ENCODE data around the gene ARL8B.
A peak's percentile ranks its signal among the peaks of the same experiment; 100 is the strongest.

Gene ARL8B

DNA sequence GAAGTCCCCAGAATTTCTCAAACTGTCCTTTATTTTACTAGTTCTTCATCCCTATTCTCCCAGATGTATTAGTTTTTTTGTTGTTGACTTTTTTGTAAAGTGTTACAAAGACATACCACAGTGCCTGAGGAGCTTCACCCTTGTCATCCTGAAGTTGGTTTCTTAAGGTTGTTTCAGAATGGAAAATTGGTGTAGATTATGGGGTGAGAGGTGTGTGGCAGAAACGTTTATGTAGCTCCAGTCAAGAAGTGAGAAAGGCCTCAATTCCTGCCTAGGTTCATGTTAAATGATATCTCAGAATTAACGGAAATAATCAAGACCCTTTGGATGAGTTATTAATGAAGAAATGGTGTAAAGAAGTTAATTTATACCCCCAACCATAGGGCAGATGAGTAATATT is 72.2 kb downstream of the ARL8B start:
- Mint-ChIP-seq H3K27me3 (peaks cover 2% of the 10 kb centered on the region), H3K36me3 (ENCODE audit: low read depth) (peaks cover 86% of the 10 kb centered on the region), H3K9me3 (no peaks in the 10 kb centered on the region), H3K4me3 (peak overlapping the region; percentile 74), H3K27ac (peak overlapping the region; percentile 96), H3K4me1 (peaks cover 88% of the 10 kb centered on the region)
- DNase-seq: no peak
- peak; percentile 35 for ATAC-seq

DNA sequence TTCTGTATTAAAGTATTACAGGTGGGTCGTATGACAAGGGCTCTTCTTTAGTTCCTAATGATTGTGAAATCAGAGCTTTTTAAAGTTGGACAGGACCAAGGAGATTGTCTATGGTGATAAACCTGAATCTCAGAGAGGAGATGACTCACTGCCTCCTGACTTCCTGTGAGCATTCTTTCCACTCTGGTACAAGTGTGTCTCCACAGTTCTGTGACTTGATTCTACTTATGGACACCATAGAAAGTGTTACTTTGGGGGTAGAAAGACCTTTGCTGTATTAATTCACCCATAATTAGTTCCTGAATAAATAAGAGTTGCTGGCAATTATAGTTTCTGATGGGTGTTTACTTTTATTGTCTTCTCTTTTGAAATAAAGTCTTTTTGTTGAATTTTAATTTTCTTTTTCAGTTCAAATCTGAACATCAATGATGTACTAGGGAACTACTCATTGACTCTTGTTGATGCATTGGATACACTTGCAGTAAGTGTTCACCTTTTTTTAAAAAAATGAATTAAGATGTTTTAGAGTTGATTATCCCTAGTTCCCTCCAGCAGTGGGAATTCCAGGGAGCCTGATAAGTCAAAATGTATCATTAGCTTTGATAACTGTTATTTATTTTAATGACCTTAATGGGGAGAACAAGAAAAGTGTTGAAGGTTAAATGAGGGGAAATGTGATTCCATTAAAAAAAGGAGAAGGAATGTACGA is 72.9 kb downstream of the ARL8B start:
- Mint-ChIP-seq H3K4me1 (peaks cover 94% of the 10 kb centered on the region), H3K4me3 (peak overlapping the region; percentile 74), H3K27me3 (peaks cover 2% of the 10 kb centered on the region), H3K9me3 (no peaks in the 10 kb centered on the region), H3K36me3 (ENCODE audit: low read depth) (peaks cover 86% of the 10 kb centered on the region), H3K27ac (peak overlapping the region; percentile 96)
- peak; percentile 48 for ATAC-seq
- no peak for DNase-seq

DNA sequence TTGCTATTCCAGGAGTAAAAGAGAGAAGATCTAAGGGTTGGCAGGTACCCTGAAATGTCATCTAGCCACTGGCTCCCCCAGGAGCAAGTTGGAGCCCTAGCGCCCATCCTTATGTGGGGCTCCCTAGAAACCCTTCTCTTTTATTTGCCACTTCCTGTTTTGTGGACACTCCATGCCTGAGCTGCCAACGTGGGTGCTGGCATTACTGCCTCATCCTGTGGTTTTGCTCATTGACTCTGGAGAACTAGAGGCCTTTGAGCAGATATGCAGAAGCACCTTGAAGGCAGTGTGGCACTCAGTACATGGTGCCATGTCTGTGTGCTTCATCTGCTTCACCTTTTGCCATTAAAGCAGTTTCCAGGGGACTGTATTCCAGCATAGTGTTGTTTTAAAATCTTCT is 73.5 kb downstream of the ARL8B start:
- H3K4me3 Mint-ChIP-seq: peak overlapping the region; percentile 74

DNA sequence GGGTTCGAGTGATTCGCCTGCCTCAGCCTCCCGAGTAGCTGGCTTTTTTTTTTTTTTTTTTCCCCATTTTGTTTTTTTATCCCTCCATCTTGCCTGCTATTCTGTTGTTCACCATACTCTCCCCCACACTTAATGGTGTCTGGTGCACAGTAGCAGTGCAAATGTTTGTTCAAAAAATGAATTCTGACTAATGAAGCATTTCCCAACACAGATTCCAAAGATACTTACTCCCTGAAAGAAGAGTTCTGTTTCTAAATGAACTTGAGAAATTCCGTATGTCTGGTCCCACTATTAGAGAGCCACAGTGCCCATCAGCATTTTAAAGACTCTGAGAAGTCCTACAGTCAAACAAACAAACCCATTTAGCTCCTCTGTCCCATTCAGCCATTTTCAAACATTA is 74.9 kb downstream of the ARL8B start:
- ATAC-seq: no peak

More for the DNA sequence above, 73.5 kb downstream of the ARL8B start:
- H3K27me3 Mint-ChIP-seq: no peaks in the 10 kb centered on the region
- H3K9me3 Mint-ChIP-seq: no peaks in the 10 kb centered on the region
- H3K36me3 Mint-ChIP-seq (ENCODE audit: low read depth): peaks cover 86% of the 10 kb centered on the region
- peak; percentile 7 for ATAC-seq
- H3K27ac Mint-ChIP-seq: peak overlapping the region; percentile 96
- DNase-seq: peak; percentile 59
- H3K4me1 Mint-ChIP-seq: peaks cover 94% of the 10 kb centered on the region

DNA sequence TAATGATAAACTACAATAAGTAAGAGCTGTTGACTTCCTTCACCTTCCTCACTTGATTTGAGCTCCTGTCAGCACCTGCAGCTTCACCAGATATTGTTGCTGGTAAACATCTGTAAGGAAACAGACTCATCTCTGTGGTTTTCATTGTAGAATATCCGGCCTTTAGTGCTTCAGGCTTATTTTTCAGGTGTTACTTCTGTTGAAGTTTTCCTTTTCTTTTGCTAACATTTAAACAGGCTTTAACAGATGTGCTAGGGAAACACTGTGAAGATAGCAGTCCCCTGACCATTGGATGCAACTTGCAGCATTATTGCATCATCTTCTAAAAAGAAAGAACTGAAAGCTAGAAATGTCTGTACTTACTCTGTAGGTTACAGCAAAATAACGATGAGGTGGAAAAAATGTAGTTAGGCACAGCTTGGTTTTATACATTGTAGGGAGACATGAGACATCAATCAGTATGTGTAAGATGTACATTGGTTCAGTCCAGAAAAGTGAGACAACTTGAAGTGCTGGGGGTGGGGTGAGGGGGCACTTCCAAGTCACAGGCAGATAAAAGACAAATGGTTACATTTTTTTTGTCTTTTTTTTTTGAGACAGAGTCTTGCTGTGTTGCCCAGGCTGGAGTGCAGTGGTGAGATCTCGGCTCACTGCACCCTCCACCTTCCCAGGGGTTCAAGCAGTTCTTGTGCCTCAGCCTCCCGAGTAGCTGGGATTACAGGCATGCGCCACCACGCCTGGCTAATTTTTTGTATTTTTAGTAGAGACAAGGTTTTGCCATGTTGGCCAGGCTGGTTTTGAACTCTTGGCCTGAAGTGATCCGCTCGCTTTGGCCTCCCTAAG is 75.6 kb downstream of the ARL8B start:
- H3K36me3 Mint-ChIP-seq (ENCODE audit: low read depth): peaks cover 88% of the 10 kb centered on the region
- no peaks in the 10 kb centered on the region for H3K27me3 Mint-ChIP-seq
- H3K9me3 Mint-ChIP-seq: no peaks in the 10 kb centered on the region
- peak overlapping the region; percentile 96 for H3K27ac Mint-ChIP-seq
- peak overlapping the region; percentile 74 for H3K4me3 Mint-ChIP-seq
- ATAC-seq (peak; percentile 65), DNase-seq (no peak)
- peaks cover 91% of the 10 kb centered on the region for H3K4me1 Mint-ChIP-seq

More for the DNA sequence above, 74.9 kb downstream of the ARL8B start:
- peaks cover 94% of the 10 kb centered on the region for H3K4me1 Mint-ChIP-seq
- H3K9me3 Mint-ChIP-seq: no peaks in the 10 kb centered on the region
- DNase-seq: no peak
- peak overlapping the region; percentile 96 for H3K27ac Mint-ChIP-seq
- H3K36me3 Mint-ChIP-seq (ENCODE audit: low read depth): peaks cover 88% of the 10 kb centered on the region
- peak overlapping the region; percentile 74 for H3K4me3 Mint-ChIP-seq
- no peaks in the 10 kb centered on the region for H3K27me3 Mint-ChIP-seq

DNA sequence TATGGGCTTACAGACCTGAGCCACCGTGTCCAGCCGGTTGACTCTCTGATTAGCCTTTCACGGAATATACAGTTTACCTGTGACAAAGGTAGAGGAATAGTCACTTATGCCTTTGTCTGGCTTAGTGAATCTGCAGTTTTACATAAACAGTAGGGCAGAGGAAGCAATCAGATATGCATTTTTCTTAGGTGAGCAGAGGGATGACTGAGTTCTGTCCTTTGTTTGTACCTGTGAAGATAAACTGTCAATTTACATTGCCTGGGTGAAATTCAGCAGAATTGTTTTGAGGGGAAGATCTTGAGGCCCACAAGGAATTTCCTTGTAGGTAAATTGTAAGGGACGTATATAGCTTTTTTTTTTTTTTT is 76.2 kb downstream of the ARL8B start:
- no peaks in the 10 kb centered on the region for H3K9me3 Mint-ChIP-seq
- ATAC-seq: no peak
- H3K4me1 Mint-ChIP-seq: peaks cover 90% of the 10 kb centered on the region
- no peak for DNase-seq
- peak overlapping the region; percentile 96 for H3K27ac Mint-ChIP-seq
- peak overlapping the region; percentile 74 for H3K4me3 Mint-ChIP-seq
- peaks cover 88% of the 10 kb centered on the region for H3K36me3 Mint-ChIP-seq (ENCODE audit: low read depth)
- H3K27me3 Mint-ChIP-seq: no peaks in the 10 kb centered on the region

DNA sequence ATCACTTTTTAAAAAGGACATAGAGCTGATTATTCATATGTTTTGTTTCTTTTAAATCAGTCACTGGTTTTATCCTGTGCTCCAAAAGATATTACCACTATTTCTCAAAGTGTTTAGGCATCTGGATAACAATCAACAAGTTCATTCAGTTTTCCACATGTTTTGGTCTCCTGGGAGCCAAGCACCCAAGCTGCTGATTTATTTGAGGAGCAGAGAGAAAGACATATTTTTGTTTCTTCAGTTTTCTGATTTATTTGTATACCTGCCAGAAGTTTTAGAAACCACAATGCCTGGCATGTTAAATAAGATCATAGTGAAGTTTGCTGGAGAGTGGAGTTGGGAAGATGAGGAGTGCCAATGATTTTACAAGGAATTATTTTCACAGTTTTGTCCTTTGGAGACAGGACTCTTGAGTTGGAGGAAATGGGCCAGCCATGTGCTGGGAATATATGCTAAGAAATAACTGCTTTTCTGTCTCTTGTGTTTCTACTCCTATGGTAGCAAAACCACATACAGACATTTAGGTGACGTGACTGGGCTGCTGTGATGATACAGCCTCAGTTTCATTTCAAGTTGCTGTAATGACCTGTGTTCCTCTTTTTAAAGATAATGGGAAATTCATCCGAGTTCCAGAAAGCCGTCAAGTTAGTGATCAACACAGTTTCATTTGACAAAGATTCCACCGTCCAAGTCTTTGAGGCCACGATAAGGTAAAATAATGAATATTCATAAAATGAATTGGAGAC is 77.1 kb downstream of the ARL8B start:
- peak overlapping the region; percentile 96 for H3K27ac Mint-ChIP-seq
- H3K27me3 Mint-ChIP-seq: no peaks in the 10 kb centered on the region
- H3K36me3 Mint-ChIP-seq (ENCODE audit: low read depth): peaks cover 87% of the 10 kb centered on the region
- no peaks in the 10 kb centered on the region for H3K9me3 Mint-ChIP-seq
- peaks cover 86% of the 10 kb centered on the region for H3K4me1 Mint-ChIP-seq
- no peak for DNase-seq
- peak overlapping the region; percentile 74 for H3K4me3 Mint-ChIP-seq
- ATAC-seq: no peak

DNA sequence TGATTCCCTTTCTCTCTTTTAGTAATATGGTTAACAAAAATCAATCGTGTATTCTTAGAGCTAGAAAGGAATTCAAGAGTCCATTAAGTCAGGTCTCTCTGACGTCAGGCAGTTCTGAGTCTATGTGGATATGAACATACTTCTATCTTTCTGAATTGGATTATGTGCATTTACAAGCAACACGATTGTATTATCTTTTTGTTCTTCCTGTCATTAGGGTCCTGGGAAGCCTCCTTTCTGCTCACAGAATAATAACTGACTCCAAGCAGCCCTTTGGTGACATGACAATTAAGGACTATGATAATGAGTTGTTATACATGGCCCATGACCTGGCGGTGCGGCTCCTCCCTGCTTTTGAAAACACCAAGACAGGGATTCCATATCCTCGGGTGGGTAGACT is 79.4 kb downstream of the ARL8B start:
- no peak for ATAC-seq
- peak overlapping the region; percentile 64 for H3K27ac Mint-ChIP-seq
- peaks cover 83% of the 10 kb centered on the region for H3K4me1 Mint-ChIP-seq
- H3K27me3 Mint-ChIP-seq: no peaks in the 10 kb centered on the region
- peaks cover 86% of the 10 kb centered on the region for H3K36me3 Mint-ChIP-seq (ENCODE audit: low read depth)
- no peak overlapping the region for H3K4me3 Mint-ChIP-seq
- H3K9me3 Mint-ChIP-seq: no peaks in the 10 kb centered on the region
- DNase-seq: no peak

DNA sequence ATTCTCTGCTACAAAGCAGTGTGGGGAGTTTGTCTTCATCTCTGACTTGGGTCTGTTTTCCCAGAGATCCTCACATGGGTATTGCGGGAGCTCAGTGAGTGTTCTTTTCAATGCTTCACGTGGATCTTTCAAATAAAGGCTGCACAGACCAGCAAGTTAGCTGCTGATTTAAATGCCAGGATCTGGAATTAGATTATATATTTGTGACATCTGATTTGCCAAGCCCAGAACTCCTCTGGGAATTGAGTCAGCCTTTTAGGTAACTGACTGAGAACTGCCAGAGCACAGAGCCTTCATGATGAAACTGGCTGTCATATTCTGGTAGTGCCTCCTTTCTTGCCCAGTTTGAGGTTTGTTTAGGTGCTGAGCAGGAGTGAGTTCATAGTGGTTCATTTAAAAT is 80.1 kb downstream of the ARL8B start:
- Mint-ChIP-seq H3K27me3 (no peaks in the 10 kb centered on the region), H3K4me3 (no peak overlapping the region), H3K36me3 (ENCODE audit: low read depth) (peaks cover 86% of the 10 kb centered on the region), H3K27ac (peak overlapping the region; percentile 64), H3K9me3 (no peaks in the 10 kb centered on the region), H3K4me1 (peaks cover 76% of the 10 kb centered on the region)
- ATAC-seq: no peak
- no peak for DNase-seq

DNA sequence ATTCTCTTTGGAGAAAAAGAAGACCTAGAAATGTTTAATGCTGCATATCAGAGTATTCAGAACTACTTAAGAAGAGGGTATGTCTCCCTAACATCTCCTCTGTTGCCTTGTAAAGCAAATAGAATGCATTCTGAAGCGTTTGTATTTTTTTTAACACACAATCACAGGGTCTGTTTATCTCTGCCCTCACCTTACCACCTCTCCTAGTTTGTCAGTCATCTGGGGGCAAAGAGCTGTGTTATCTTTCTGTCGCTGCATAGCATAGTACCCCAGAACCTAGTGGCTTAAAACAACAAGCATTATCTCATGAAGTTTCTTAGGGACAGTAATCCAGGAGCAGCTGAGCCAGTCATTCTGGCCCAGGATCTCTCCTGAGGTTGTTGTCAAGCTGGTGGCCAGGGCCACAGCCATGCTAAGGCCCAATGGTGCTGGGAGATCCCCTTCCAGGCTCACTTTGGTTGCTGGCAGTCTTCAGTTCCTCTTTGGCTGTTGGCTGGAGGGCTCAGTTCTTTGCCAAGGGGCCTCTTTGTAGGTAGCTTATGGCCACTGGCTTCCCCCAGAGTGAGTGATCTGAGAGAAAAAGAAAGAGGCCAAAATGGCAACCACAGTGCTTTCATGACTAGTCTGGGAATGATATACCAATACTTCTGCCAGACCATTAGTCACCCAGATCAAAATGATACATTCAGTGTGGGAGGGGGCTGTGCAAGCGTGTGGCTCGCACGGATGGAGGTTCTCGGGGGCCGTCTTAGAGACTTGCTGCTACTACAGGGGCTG is 83.3 kb downstream of the ARL8B start:
- Mint-ChIP-seq H3K4me1 (peaks cover 45% of the 10 kb centered on the region), H3K27ac (peak overlapping the region; percentile 84), H3K4me3 (peak overlapping the region; percentile 26), H3K27me3 (no peaks in the 10 kb centered on the region), H3K36me3 (ENCODE audit: low read depth) (peaks cover 85% of the 10 kb centered on the region), H3K9me3 (no peaks in the 10 kb centered on the region)
- ATAC-seq (peak; percentile 95), DNase-seq (peak; percentile 44)

DNA sequence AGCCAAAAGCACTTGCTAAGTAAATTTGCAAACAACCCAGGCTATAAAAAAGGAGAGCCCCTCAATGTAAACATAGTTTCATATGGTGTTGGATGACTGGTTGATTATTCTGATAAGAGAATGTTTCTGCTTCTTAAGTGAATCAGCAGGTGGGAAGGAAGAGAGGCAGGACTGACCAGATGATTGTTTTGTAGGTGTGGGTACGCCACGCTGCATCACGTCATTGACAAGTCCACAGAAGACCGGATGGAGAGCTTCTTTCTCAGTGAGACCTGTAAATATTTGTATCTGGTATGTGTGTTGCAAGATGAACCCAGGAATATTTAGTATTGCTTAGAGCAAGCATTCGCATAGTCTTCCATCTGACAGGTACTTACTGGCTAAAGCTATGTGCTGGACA is 88.8 kb downstream of the ARL8B start:
- DNase-seq (no peak), ATAC-seq (no peak)
- Mint-ChIP-seq H3K4me1 (peaks cover 6% of the 10 kb centered on the region), H3K4me3 (no peak overlapping the region), H3K36me3 (ENCODE audit: low read depth) (peaks cover 93% of the 10 kb centered on the region), H3K9me3 (no peaks in the 10 kb centered on the region), H3K27me3 (no peaks in the 10 kb centered on the region), H3K27ac (no peak overlapping the region)

DNA sequence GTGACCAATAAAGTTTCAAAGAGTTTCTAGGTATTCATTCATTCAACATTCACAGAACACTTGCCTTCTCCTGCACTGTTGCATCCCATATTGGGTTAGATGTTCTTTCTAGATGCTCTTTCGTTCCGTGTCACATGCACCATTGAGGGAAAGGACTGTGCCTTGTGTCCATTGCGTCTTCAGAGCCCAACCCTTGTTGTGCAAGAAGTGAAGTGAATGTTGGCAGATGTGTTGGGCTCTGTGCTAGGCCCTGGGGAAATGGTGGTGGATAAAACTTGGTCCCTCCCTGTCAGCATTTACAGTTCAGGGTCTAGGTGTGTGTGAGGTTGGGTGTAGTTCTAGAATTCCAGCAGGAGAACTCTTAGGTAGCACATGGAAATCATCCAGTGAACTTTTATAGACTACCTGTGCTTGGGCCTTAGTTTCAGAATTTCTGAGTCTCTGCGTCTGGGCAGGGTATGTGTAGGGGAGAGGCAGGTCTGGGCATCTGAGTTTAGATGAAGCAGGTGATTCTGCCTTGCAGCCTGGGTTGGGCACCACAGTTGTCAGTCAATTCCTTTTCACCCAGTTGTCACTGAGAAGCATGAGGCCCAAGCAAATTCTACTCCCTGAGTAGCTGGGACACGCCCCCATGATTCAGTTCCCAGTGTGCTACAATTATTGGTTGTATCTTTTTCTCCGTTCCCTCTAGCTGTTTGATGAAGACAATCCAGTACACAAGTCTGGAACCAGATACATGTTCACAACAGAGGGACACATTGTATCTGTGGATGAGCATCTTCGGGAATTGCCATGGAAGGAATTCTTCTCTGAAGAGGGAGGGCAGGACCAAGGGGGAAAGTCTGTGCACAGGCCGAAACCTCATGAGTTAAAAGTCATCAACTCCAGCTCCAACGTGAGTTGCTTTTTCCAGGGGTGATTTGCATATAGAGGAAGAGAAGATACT is 90.8 kb downstream of the ARL8B start:
- DNase-seq (no peak), ATAC-seq (peak; percentile 34)
- no peaks in the 10 kb centered on the region for H3K9me3 Mint-ChIP-seq
- H3K4me3 Mint-ChIP-seq: no peak overlapping the region
- no peaks in the 10 kb centered on the region for H3K27me3 Mint-ChIP-seq
- peak overlapping the region; percentile 73 for H3K27ac Mint-ChIP-seq
- H3K4me1 Mint-ChIP-seq: peaks cover 3% of the 10 kb centered on the region
- H3K36me3 Mint-ChIP-seq (ENCODE audit: low read depth): peaks cover 90% of the 10 kb centered on the region

DNA sequence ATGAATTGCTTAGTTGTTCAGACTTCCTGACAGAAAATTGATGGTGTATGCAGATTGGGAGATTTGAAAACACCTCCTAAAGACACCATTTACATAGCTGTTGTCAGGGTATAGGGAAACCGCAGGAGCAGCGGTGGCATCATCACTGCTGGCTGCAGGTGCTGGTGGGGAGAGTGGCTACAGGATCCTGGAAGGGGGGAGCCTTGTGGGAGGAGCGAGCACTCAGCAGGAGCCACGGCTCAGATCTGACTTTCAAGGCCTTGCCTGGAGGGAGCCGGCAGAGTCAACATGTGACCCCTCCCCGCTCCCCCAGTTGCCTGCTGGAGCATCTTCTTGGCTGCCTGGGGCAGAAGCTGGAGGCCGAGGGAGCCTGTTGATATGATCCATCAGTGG is 91.5 kb downstream of the ARL8B start:
- Mint-ChIP-seq H3K4me3 (no peak overlapping the region), H3K27ac (peak overlapping the region; percentile 73), H3K4me1 (peaks cover 3% of the 10 kb centered on the region), H3K27me3 (no peaks in the 10 kb centered on the region), H3K36me3 (ENCODE audit: low read depth) (peaks cover 86% of the 10 kb centered on the region), H3K9me3 (no peaks in the 10 kb centered on the region)
- DNase-seq: no peak
- no peak for ATAC-seq
